Measurements from ENCODE around the gene FBXL13. TPM values are rescaled to one million over a fixed set of nuclear protein-coding genes. Genes with fewer than 3 reads are reported as not detected.
"Not testable (repeated sequence)": the region's sequence is repeated elsewhere in the genome, so short reads cannot be mapped to it uniquely, and the experiment has no call there.

Gene FBXL13
- total RNA-seq, 4 donors from 2014 or later = 0.40 to 0.95 (median 0.51) TPM

DNA sequence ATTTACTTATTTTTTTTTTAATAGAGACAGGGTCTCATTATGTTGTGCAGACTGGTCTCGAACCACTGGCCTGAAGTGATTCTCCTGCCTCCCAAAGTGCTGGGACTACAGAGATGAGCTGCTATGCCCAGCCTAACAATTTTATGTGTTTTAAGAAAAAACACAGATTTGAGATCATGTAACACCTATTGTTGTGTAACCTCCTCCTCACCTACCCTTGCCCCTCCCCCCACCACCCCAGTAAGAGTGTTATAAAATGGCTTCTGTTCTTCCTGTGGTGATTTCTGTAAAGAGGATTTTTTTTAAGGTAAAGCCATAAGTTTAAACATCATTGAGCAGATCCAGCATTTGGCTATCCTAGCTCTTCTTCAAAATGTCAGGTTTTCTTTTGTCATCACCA is 7.9 kb upstream of the FBXL13 start:
- 100% methylated on average over 1 of the region's 1 CpG for WGBS, 2 donors
- H3K27ac ChIP-seq = no peak overlapping the region
- no peaks in the 10 kb centered on the region for H3K9me3 ChIP-seq
- peaks cover 0 to under 1% (median 0%) of the 10 kb centered on the region in 3 donors for H3K4me1 ChIP-seq
- peaks cover 0 to 48% (median 0%) of the 10 kb centered on the region in 3 donors for H3K36me3 ChIP-seq
- intact Hi-C loops (cut with DNase I) = no loop called here
- H3K4me3 ChIP-seq = no peak overlapping the region
- TF ChIP-seq POLR2A (IDR thresholded peaks at IDR 0.05) = no peak
- TF ChIP-seq, protein P1, sequence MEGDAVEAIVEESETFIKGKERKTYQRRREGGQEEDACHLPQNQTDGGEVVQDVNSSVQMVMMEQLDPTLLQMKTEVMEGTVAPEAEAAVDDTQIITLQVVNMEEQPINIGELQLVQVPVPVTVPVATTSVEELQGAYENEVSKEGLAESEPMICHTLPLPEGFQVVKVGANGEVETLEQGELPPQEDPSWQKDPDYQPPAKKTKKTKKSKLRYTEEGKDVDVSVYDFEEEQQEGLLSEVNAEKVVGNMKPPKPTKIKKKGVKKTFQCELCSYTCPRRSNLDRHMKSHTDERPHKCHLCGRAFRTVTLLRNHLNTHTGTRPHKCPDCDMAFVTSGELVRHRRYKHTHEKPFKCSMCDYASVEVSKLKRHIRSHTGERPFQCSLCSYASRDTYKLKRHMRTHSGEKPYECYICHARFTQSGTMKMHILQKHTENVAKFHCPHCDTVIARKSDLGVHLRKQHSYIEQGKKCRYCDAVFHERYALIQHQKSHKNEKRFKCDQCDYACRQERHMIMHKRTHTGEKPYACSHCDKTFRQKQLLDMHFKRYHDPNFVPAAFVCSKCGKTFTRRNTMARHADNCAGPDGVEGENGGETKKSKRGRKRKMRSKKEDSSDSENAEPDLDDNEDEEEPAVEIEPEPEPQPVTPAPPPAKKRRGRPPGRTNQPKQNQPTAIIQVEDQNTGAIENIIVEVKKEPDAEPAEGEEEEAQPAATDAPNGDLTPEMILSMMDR (IDR thresholded peaks at IDR 0.05) = no peak
- DNase-seq = no peak
- H3K27me3 ChIP-seq = no peaks in the 10 kb centered on the region

DNA sequence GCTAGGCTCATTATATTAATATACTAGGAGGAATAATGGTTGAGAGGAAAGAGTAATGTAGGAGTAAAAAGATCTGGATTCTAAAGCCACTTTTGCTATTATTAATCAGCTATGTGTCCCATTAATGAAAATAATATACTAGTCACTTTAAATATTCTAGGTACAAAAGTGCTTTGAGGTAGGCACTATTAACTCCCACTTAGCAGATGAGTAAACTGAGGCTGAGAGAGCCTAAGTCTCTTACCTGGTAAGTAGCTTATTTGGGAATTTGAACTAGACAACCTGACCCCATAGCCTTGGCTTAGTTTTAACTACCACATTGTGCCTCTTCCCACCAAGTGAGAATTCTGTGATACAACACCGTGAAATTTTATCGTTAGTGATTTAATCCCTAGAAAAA is 6.3 kb upstream of the FBXL13 start:
- no peak for TF ChIP-seq POLR2A (IDR thresholded peaks at IDR 0.05)
- TF ChIP-seq, protein P1 (IDR thresholded peaks at IDR 0.05) = no peak
- 98 to 100% methylated on average over 2 of the region's 2 CpGs for WGBS, 2 donors
- Histone ChIP-seq H3K36me3 (peaks cover 0 to 32% (median 0%) of the 10 kb centered on the region in 3 donors), H3K4me1 (peaks cover 0 to 16% (median 11%) of the 10 kb centered on the region in 3 donors), H3K27ac (no peak overlapping the region), H3K4me3 (no peak overlapping the region), H3K9me3 (no peaks in the 10 kb centered on the region), H3K27me3 (no peaks in the 10 kb centered on the region)
- intact Hi-C loops (cut with DNase I) = no loop called here
- no peak for DNase-seq

DNA sequence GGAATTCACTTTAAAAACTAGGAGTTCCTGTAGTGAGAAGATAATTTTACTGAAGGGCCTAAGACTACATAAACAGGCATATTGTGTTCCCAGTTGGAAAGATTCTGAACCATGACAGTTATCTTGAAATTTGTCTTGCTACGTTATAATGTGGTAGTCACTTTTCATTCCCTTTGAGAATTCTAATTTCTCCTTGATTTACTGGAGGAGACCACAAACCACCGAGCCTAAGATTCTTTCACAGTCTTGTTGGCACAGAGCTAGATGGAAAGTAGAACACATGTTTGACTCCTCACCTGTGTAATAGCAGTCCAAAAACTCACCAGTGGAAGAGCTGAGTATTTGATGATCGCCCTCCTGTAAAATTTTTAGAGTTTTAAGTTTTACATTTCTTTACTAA is 5.2 kb upstream of the FBXL13 start:
- Histone ChIP-seq H3K36me3 (peaks cover 0 to 21% (median 0%) of the 10 kb centered on the region in 3 donors), H3K27ac (no peak overlapping the region), H3K27me3 (no peaks in the 10 kb centered on the region), H3K4me1 (peaks cover 0 to 22% (median 11%) of the 10 kb centered on the region in 3 donors), H3K9me3 (no peaks in the 10 kb centered on the region), H3K4me3 (no peak overlapping the region)
- WGBS, 2 donors = 90 to 94% methylated on average over 3 of the region's 3 CpGs
- intact Hi-C loops (cut with DNase I) = no loop called here
- DNase-seq = no peak
- TF ChIP-seq, protein P1 (IDR thresholded peaks at IDR 0.05) = no peak
- no peak for TF ChIP-seq POLR2A (IDR thresholded peaks at IDR 0.05)

DNA sequence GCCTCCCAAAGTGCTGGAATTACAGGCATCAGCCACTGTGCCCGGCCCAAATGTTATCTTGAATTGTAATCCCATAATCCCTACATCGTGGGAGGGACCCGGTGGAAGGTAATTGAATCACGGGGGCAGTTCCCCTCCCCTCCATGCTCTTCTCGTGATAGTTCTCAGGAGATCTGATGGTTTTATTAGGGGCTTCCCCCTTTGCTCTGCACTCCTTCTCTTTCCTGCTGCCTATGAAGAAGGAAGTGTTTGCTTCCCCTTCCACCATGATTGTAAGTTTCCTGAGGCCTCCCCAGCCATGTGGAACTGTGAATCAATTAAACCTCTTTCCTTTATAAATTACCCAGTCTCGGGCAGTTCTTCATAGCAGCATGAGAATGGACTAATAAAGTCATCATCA is 3.6 kb upstream of the FBXL13 start:
- H3K36me3 ChIP-seq; H3K27ac ChIP-seq; DNase-seq; intact Hi-C loops (cut with DNase I); H3K4me3 ChIP-seq; H3K27me3 ChIP-seq; H3K9me3 ChIP-seq: not testable (repeated sequence)
- WGBS, 2 donors = 79% methylated on average over 6 of the region's 6 CpGs
- H3K4me1 ChIP-seq = peaks cover 6 to 32% (median 18%) of the 10 kb centered on the region in 3 donors

DNA sequence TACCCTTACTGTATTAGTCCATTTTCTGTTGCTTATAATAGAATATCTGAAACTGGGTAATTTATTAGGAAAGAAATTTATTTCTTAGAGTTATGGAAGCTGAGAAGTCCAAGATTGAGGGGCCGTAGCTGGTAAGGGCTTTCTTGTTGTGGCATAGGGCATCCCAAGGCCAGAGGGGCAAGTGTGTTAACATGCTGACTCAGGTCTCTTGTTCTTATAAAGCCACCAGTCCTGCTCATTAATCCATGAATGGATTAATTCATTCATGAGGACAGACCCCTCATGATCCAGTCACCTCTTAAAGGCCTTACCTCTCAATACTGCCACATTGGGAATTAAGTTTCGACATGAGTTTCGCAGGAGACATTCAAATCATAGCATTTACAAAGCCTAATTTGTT is 2.7 kb upstream of the FBXL13 start:
- WGBS, 2 donors = 98 to 100% methylated on average over 3 of the region's 3 CpGs
- peaks cover 6 to 32% (median 18%) of the 10 kb centered on the region in 3 donors for H3K4me1 ChIP-seq
- no peaks in the 10 kb centered on the region for H3K9me3 ChIP-seq
- TF ChIP-seq, protein P1 (IDR thresholded peaks at IDR 0.05) = no peak
- no peak for TF ChIP-seq POLR2A (IDR thresholded peaks at IDR 0.05)
- intact Hi-C loops (cut with DNase I) = no loop called here
- no peak for DNase-seq
- H3K36me3 ChIP-seq = no peaks in the 10 kb centered on the region
- no peak overlapping the region for H3K27ac ChIP-seq
- no peak overlapping the region for H3K4me3 ChIP-seq
- H3K27me3 ChIP-seq = no peaks in the 10 kb centered on the region

DNA sequence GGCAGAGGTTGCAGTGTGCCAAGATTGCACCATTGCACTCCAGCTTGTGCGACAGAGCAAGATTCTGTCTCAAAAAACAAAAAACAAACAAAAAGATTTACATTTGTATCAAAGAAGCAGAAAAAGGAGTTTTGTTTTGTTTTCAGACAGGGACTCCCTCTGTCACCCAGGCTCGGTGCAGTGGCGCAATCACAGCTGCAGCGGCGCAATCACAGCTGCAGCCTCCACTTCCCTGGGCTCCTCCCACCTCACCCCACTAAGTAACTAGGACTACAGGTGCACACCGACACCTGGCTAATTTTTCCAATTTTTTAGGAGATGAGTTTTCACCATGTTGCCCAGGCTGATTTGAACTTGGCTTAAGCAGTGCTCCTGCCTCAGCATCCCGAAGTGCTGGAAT is 2.2 kb upstream of the FBXL13 start:
- H3K36me3 ChIP-seq = no peaks in the 10 kb centered on the region
- H3K27ac ChIP-seq = no peak overlapping the region
- intact Hi-C loops (cut with DNase I) = no loop called here
- H3K9me3 ChIP-seq = no peaks in the 10 kb centered on the region
- WGBS, 2 donors = 78 to 80% methylated on average over 7 of the region's 7 CpGs
- no peak for DNase-seq
- H3K27me3 ChIP-seq = no peaks in the 10 kb centered on the region
- H3K4me3 ChIP-seq = no peak overlapping the region
- peaks cover 6 to 32% (median 18%) of the 10 kb centered on the region in 3 donors for H3K4me1 ChIP-seq
- no peak for TF ChIP-seq POLR2A (IDR thresholded peaks at IDR 0.05)
- TF ChIP-seq, protein P1 (IDR thresholded peaks at IDR 0.05) = no peak
